Spleen (tissue), 13 donors: Measurements from ENCODE around the gene TIPRL. TPM values are rescaled to one million over a fixed set of nuclear protein-coding genes. Genes with fewer than 3 reads are reported as not detected.

ENCODE experiments used
- DNase-seq: peaks from one replicate; pipeline ENCODE4 v3.0.0-alpha.2; 2020
- H3K27ac ChIP-seq, 8 donors: fragments of 200-600 bp; sonication (generic) in 7 of 8; 1 replicate in 4 of 8; 2 replicates in 4 of 8; pipeline versions ENCODE4 v1.5.0 to v1.8.0; 2016 to 2021; ENCODE audit warnings: inconsistent platforms in 4 of 8, mild to moderate bottlenecking in 4 of 8, moderate library complexity in 1 of 8
- H3K27me3 ChIP-seq, 7 donors: fragments of 200-600 bp; sonication (generic) in 6 of 7; replicated peaks in 1 of 7; 1 replicate in 4 of 7; 2 replicates in 3 of 7; pipeline versions ENCODE4 v1.5.0 to v1.8.0; 2016 to 2021; ENCODE audit warnings: inconsistent platforms in 3 of 7, mild to moderate bottlenecking in 1 of 7
- H3K36me3 ChIP-seq, 6 donors: fragments of 200-600 bp; sonication (generic) in 5 of 6; 1 replicate in 4 of 6; 2 replicates in 2 of 6; pipeline versions ENCODE4 v1.5.0 to v1.8.0; 2016 to 2021; ENCODE audit warnings: inconsistent platforms in 2 of 6
- H3K4me1 ChIP-seq, 6 donors: fragments of 200-600 bp; sonication (generic) in 5 of 6; 1 replicate in 3 of 6; 2 replicates in 3 of 6; pipeline versions ENCODE4 v1.5.0 to v1.8.0; 2016 to 2021; ENCODE audit warnings: inconsistent platforms in 3 of 6
- H3K4me3 ChIP-seq, 8 donors: fragments of 200-600 bp; sonication (generic) in 7 of 8; 1 replicate in 4 of 8; 2 replicates in 4 of 8; pipeline versions ENCODE4 v1.5.0 to v1.8.0; 2016 to 2021; ENCODE audit warnings: inconsistent platforms in 4 of 8, mild to moderate bottlenecking in 4 of 8, moderate library complexity in 2 of 8
- H3K9me3 ChIP-seq, 8 donors: fragments of 200-600 bp; sonication (generic) in 7 of 8; 1 replicate in 4 of 8; 2 replicates in 4 of 8; pipeline versions ENCODE4 v1.5.0 to v1.8.0; 2016 to 2021; ENCODE audit warnings: inconsistent platforms in 4 of 8
- CTCF ChIP-seq, 11 experiments: fragments of 200-600 bp in 7 of 11; fragments of 450-650 bp in 4 of 11; sonication (generic) in 4 of 11; IDR thresholded peaks in 8 of 11; conservative IDR thresholded peaks in 3 of 11; 1 replicate in 7 of 11; 2 replicates in 4 of 11; pipeline versions ENCODE4 v1.4.0 to v1.8.0; 2016 to 2021; ENCODE audit warnings: antibody characterized with exemption in 11 of 11, inconsistent platforms in 4 of 11, mild to moderate bottlenecking in 1 of 11
- POLR2A ChIP-seq, 3 donors: fragments of 450-650 bp; IDR thresholded peaks; one replicate each; pipeline ENCODE4 v1.5.1; 2017; ENCODE audit warnings: antibody characterized with exemption in 3 of 3, mild to moderate bottlenecking in 1 of 3
- POLR2AphosphoS5 ChIP-seq, 3 donors: sonication (generic); formaldehyde crosslinking; IDR thresholded peaks; one replicate each; pipeline ENCODE4 v1.5.1; 2017; ENCODE audit warnings: antibody characterized with exemption in 3 of 3
- whole genome bisulfite sequencing, 5 donors: extraction: QIAGEN DNeasy Blood & Tissue Kit in 3 of 5; methylation state at CpG; one replicate each; pipeline versions ENCODE4 v1.1.5 to v1.1.7; 2013 to 2018; 5-methylcytosine and 5-hydroxymethylcytosine counted together
- intact Hi-C: fragments of 100-400 bp; cut with DNase I; formaldehyde crosslinking; loops from one replicate; pipeline ENCODE4 v1.15.0; 2023; ENCODE audit warnings: low total_unique reads
- long read RNA-seq, 2 donors: transcript quantifications; one replicate each; lab custom pipeline, GENCODE V29; 2026
- polyA plus RNA-seq, 3 donors: library from polyadenylated mRNA; stranded (reverse); fragments of 200-250 nt; gene quantifications; one replicate each; pipeline ENCODE4 v1.2.1, GENCODE V29; 2013
- total RNA-seq, 7 donors: library from RNA; depleted of rRNA in 3 of 7; stranded (reverse); fragments of >200 nt in 3 of 7; fragmentation: NEBNext Ultra II Directional in 4 of 7; extraction: Animal tissue kit (Norgen Biotek cat#: 25700) in 4 of 7; gene quantifications; one replicate each; pipeline versions ENCODE4 v1.1.0 to v1.2.1, GENCODE V29; 2016 to 2021
- donor health status: healthy with polysubstance abuse.
- donor health status: DM: no; HTN: no; CAD: no; lungs with moderate emphysema.
- donor health status: DM: no; HTN: no; CAD: no.
- donor health status: Bipolar disorder and iron deficiency.
- donor health status: healthy.
- donor health status: DM: no; HTN: no; CAD: no.
- donor health status: DM: yes; HTN: yes; CAD: no.

TIPRL gene
- 10 to 100 TPM; 16.6 to 26.3 (median 22.1) TPM for total RNA-seq
- 10 to 100 TPM; 10.1 to 15.3 (median 14.1) TPM for polyA plus RNA-seq
- long read RNA-seq, donor 1, transcript TIPRL-202 (7 exons, 3,032 nt): major isoform, 19 of 24 reads
- long read RNA-seq, donor 1, partial matches to known transcripts: 5 of 24 reads
- long read RNA-seq, donor 1, other reads (novel, unspliced or antisense): 0 of 24 reads
- long read RNA-seq, donor 2, transcript TIPRL-202 (7 exons, 3,032 nt): major isoform, 14 of 14 reads
- long read RNA-seq, donor 2, partial matches to known transcripts: 0 of 14 reads
- long read RNA-seq, donor 2, other reads (novel, unspliced or antisense): 0 of 14 reads

- Histone ChIP-seq H3K36me3 (peaks cover 0 to 3% (median under 1%) of the 10 kb centered on the region in 6 donors), H3K4me3 (peak within 1 kb of the TSS; percentile 65 to 87 (median 77)), H3K27ac (peak within 1 kb of the TSS; percentile 88 to 98 (median 93)), H3K4me1 (peaks cover 11 to 48% (median 19%) of the 10 kb centered on the region in 6 donors), H3K27me3 (peaks cover 0 to 5% (median 0%) of the 10 kb centered on the region in 7 donors), H3K9me3 (no peaks in the 10 kb centered on the region)
- TF ChIP-seq POLR2AphosphoS5 (IDR thresholded peaks at IDR 0.05): peak; percentile 95 to 98 (median 95)
- peak in 1 of 3 donors; percentile 53 for TF ChIP-seq POLR2A (IDR thresholded peaks at IDR 0.05)
- peak; percentile 66 to 91 (median 85) for TF ChIP-seq CTCF (IDR thresholded peaks at IDR 0.05 in 8 of 11, conservative IDR thresholded peaks at IDR 0.05 in 3 of 11)
- DNase-seq: peak; percentile 99
- intact Hi-C loops: no loop called here
- 0 to 1% (median 0%) methylated on average over 52 to 56 of the region's 56 CpGs for WGBS, 5 donors
Observed at GRCh38 chr1:168178638-168179437, at the start of gene TIPRL. TIPRL (plus strand) TSS chr1:168178962; CDS start chr1:168179078, 116 bp downstream.

GRCh38 chr1:168129933-168130332 is 48.8 kb upstream of the TIPRL start:
- no peak overlapping the region for H3K27ac ChIP-seq
- H3K9me3 ChIP-seq: peaks cover 0 to 6% (median 0%) of the 10 kb centered on the region in 8 donors
- peaks cover 0 to 5% (median under 1%) of the 10 kb centered on the region in 6 donors for H3K4me1 ChIP-seq
- intact Hi-C loops: no loop called here
- WGBS, 5 donors: 79 to 91% (median 84%) methylated on average over 6 of the region's 6 CpGs
- peaks cover 0 to 50% (median 4%) of the 10 kb centered on the region in 7 donors for H3K27me3 ChIP-seq
- no peak for DNase-seq
- TF ChIP-seq POLR2A (IDR thresholded peaks at IDR 0.05): no peak
- TF ChIP-seq POLR2AphosphoS5 (IDR thresholded peaks at IDR 0.05): no peak
- TF ChIP-seq CTCF (IDR thresholded peaks at IDR 0.05 in 8 of 11, conservative IDR thresholded peaks at IDR 0.05 in 3 of 11): no peak
- no peaks in the 10 kb centered on the region for H3K36me3 ChIP-seq
- H3K4me3 ChIP-seq: no peak overlapping the region

GRCh38 chr1:168134132-168134531 is 44.6 kb upstream of the TIPRL start:
- Histone ChIP-seq H3K4me3 (no peak overlapping the region), H3K27ac (no peak overlapping the region), H3K27me3 (peaks cover 0 to 68% (median 18%) of the 10 kb centered on the region in 7 donors), H3K4me1 (peaks cover 0 to 30% (median 22%) of the 10 kb centered on the region in 6 donors), H3K36me3 (no peaks in the 10 kb centered on the region), H3K9me3 (no peaks in the 10 kb centered on the region)
- no peak for TF ChIP-seq POLR2AphosphoS5 (IDR thresholded peaks at IDR 0.05)
- TF ChIP-seq CTCF (IDR thresholded peaks at IDR 0.05 in 8 of 11, conservative IDR thresholded peaks at IDR 0.05 in 3 of 11): no peak
- TF ChIP-seq POLR2A (IDR thresholded peaks at IDR 0.05): no peak
- 50 to 91% (median 79%) methylated on average over 1 of the region's 1 CpG for WGBS, 5 donors
- intact Hi-C loops: no loop called here
- DNase-seq: no peak
